ENCODE data around the gene OR5T1.

OR5T1 gene

DNA sequence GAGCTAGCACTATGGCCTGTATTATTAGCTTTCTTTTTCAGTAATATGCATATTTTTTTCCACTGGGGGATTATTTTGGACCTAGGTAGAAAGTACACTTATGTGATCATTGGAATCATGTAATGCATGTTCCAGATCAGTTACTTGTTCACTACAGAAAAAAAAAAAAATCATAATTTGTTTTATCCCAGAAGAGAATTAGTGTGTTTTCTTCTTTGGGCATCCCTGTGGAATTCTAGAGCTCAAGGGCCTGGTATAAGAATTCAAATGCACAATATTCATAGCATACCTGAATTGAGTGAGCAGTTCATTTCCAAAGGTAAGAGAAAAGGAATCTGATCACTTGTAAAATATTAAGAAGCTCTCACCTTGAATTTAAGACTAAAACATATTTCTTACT, at the start of gene OR5T1:
Gene OR5T1 (plus strand): TSS at position 301 of the 400 bp plus-strand sequence. CDS start 1,485 bp downstream, outside the sequence.
- no peak for TF ChIP-seq POLR2A (IDR thresholded peaks at IDR 0.05; ENCODE audit: low read length)
- TF ChIP-seq GATA1 (IDR thresholded peaks at IDR 0.05; ENCODE audit: low read depth, low read length) = no peak
- no peak for DNase-seq

- no peak for TF ChIP-seq GATA1 (IDR thresholded peaks at IDR 0.05; ENCODE audit: low read depth, low read length)
- TF ChIP-seq POLR2A (IDR thresholded peaks at IDR 0.05; ENCODE audit: low read length) = no peak
Observed at GRCh38 chr11:56234155-56234554, 39.8 kb upstream of the OR5T1 start, which contains the start of gene OR5T2. Gene OR5T2 (minus strand): TSS chr11:56234255. CDS start chr11:56233062, 1,193 bp downstream.

GRCh38 chr11:56251954-56252353, 22.0 kb upstream of the OR5T1 start, which contains the start of gene OR5T3:
Gene OR5T3 (plus strand): TSS chr11:56252254. CDS start chr11:56252254, 0 bp downstream.
- DNase-seq = no peak
- TF ChIP-seq POLR2A (IDR thresholded peaks at IDR 0.05; ENCODE audit: low read length) = no peak
- TF ChIP-seq GATA1 (IDR thresholded peaks at IDR 0.05; ENCODE audit: low read depth, low read length) = no peak

More at GRCh38 chr11:56234155-56234554, 39.8 kb upstream of the OR5T1 start, which contains the start of gene OR5T2:
- no peak for DNase-seq

- TF ChIP-seq GATA1 (IDR thresholded peaks at IDR 0.05; ENCODE audit: low read depth, low read length) (no peak), POLR2A (IDR thresholded peaks at IDR 0.05; ENCODE audit: low read length) (no peak)
- DNase-seq = no peak
Observed at GRCh38 chr11:56271092-56271491, 2.9 kb upstream of the OR5T1 start.

GRCh38 chr11:56292154-56292553, 18.2 kb downstream of the OR5T1 start, which contains the start of gene OR8H1:
Gene OR8H1 (minus strand): TSS chr11:56292254. CDS start chr11:56291062, 1,192 bp downstream.
- no peak for TF ChIP-seq GATA1 (IDR thresholded peaks at IDR 0.05; ENCODE audit: low read depth, low read length)
- no peak for TF ChIP-seq POLR2A (IDR thresholded peaks at IDR 0.05; ENCODE audit: low read length)
- DNase-seq = no peak

- no peak for TF ChIP-seq POLR2A (IDR thresholded peaks at IDR 0.05; ENCODE audit: low read length)
- DNase-seq = no peak
Observed at GRCh38 chr11:56296898-56297297, 22.9 kb downstream of the OR5T1 start.

GRCh38 chr11:56307836-56308235, 33.9 kb downstream of the OR5T1 start:
- DNase-seq = no peak
- TF ChIP-seq POLR2A (IDR thresholded peaks at IDR 0.05; ENCODE audit: low read length) (no peak), GATA1 (IDR thresholded peaks at IDR 0.05; ENCODE audit: low read depth, low read length) (no peak)

- no peak for DNase-seq
- TF ChIP-seq GATA1 (IDR thresholded peaks at IDR 0.05; ENCODE audit: low read depth, low read length) = no peak
- no peak for TF ChIP-seq POLR2A (IDR thresholded peaks at IDR 0.05; ENCODE audit: low read length)
Observed at GRCh38 chr11:56314844-56315243, 40.9 kb downstream of the OR5T1 start, which contains the start of gene OR8K3. Gene OR8K3 (plus strand): TSS chr11:56315144. CDS start chr11:56318307, 3,163 bp downstream.
